ENCODE results near the gene AMN1. TPM values are rescaled to one million over a fixed set of nuclear protein-coding genes. Genes with fewer than 3 reads are reported as not detected.
"Not testable (repeated sequence)": the region's sequence is repeated elsewhere in the genome, so short reads cannot be mapped to it uniquely, and the experiment has no call there.

AMN1 gene
- total RNA-seq, result 11.1 and 12.1 TPM in 2 replicates

GRCh38 chr12:31728917-31729640 is at the start of gene AMN1:
Gene AMN1 (minus strand): TSS chr12:31729021. CDS start chr12:31729008, 13 bp downstream.
- DNase-seq (ENCODE audit: low read depth), result peak; percentile 97

- peak; percentile 22 for DNase-seq (ENCODE audit: low read depth)
Measured at GRCh38 chr12:31773867-31774266, 45.0 kb upstream of the AMN1 start.

GRCh38 chr12:31773223-31773750 is 44.5 kb upstream of the AMN1 start:
- DNase-seq (ENCODE audit: low read depth), result peak; percentile 56

DNA sequence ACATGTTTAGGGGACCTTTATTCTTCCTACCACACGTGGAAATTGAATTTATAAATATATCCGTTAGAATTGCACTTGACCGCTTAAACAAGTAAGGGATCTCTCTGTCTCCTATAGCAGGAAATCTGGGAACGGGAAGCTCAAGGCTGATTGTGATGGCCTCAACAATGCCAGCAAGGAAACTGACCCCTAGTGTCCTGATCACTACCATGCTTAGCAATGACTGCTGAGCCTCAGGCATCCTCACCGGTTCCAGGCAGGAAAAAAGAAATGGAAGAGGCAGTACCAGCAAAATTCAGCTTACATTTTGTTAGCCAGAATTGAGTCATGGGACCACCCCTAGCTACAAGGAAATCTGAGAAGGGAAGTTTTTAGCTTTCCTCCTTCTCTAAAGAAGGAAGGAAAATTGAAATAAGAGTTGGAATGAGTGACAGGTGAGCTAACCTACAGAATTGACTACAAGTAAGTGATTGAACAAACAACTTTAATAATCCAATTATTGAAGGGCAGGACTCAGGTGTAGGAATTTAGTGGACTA is 43.9 kb upstream of the AMN1 start:
- DNase-seq (ENCODE audit: low read depth), result no peak

GRCh38 chr12:31772186-31772585 is 43.4 kb upstream of the AMN1 start:
- DNase-seq (ENCODE audit: low read depth), result no peak

DNA sequence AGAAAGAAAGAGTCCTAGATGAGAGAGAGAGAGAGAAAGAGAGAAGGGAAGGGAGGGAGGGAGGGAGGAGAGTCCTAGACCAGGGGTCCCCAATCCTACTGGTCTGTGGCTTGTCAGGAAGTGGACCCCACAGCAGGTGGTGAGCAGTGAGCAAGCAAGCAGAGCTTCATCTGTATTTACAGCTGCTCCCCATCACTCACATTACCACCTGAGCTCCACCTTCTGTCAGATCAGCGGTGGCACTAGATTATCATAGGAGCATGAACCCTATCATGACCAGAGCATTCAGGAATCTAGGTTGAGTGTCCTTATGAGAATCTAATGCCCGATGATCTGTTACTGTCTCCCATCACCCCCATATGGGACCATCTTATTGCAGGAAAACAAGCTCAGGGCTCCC is 39.2 kb upstream of the AMN1 start:
- DNase-seq (ENCODE audit: low read depth), result no peak

- DNase-seq (ENCODE audit: low read depth), result no peak
Measured at GRCh38 chr12:31765931-31766330, 37.1 kb upstream of the AMN1 start.

DNA sequence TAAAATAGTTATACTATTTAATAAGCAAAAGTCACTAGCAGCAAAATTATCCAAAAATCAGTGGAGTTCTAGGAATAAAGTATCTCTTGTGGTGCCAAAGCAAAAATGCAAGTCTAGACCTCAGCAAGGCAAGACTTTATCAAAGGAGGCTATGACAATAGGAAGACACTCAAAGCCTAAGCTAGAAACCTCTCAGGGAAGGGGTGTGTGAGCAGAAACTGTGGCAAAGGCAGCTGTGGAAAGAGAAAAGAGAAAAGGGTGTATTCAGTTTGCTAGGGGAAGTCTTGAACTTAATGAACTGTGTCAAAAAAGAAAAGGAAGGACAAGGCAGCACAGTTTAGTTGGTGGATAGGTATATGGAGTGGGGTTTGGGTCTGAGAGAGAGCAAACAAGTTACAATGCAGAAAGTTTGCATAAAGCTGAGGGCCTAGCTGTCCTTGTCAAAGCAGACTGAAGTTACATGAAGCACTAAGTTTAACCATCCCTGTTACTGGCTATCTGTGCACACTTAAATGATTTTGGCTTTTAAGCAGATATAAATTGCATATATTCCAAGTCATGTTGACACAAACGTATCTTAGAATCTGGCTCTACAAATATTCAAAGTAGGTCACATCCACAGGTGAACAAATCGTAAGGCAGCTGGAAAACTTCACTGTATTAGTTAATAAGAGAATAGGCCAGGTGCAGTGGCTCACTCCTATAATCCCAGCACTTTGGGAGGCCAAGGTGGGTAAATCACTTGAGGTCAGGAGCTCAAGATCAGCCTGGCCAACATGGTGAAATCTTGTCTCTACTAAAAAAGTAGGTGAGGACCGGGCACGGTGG is 31.0 kb upstream of the AMN1 start:
- no peak for DNase-seq (ENCODE audit: low read depth)

GRCh38 chr12:31758297-31758696 is 29.5 kb upstream of the AMN1 start:
- peak; percentile 57 for DNase-seq (ENCODE audit: low read depth)

DNA sequence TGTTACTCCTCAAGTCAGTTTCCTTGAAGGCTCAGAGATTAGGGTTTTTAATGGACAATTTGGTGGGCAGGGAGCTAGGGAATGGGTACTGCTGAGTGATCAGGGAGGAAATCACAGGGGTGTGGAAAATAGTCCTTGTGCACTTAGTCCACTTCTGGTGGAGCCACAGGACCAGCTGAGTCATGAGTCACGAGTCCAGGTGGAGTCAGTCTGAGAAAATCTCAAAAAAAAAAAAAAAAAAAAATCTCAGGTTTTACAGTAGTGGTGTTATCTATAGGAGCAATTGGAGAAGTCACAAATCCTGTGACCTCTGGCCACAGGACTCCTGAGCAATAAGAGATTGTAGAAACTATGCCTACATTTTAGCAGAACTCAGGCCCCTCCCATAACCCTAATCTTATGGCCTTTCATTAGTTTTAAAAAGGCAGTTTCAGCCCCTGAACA is 28.2 kb upstream of the AMN1 start:
- DNase-seq (ENCODE audit: low read depth), result peak; percentile 89

- DNase-seq (ENCODE audit: low read depth), result no peak
Measured at GRCh38 chr12:31752450-31752849, 23.6 kb upstream of the AMN1 start.

DNA sequence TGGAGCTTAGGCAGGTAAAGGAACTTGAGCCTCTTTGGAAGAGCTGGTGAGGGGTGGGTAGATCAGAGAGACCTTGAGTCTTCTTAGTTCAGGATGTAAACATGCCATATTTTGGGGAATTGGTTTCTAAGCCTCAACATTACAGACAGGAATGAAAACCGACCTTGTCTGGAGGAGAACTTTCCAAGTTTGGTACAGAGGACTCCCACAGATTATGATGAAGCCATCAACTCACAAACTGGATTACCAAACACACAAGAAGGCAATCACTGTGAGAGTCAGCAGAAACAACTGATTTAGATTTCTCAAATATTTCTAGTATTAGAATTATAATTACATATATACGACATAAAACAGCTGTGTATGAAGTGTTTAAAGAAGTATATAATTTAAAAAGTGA is 22.3 kb upstream of the AMN1 start:
- no peak for DNase-seq (ENCODE audit: low read depth)

- no peak for DNase-seq (ENCODE audit: low read depth)
Measured at GRCh38 chr12:31750747-31751039, 21.9 kb upstream of the AMN1 start.

DNA sequence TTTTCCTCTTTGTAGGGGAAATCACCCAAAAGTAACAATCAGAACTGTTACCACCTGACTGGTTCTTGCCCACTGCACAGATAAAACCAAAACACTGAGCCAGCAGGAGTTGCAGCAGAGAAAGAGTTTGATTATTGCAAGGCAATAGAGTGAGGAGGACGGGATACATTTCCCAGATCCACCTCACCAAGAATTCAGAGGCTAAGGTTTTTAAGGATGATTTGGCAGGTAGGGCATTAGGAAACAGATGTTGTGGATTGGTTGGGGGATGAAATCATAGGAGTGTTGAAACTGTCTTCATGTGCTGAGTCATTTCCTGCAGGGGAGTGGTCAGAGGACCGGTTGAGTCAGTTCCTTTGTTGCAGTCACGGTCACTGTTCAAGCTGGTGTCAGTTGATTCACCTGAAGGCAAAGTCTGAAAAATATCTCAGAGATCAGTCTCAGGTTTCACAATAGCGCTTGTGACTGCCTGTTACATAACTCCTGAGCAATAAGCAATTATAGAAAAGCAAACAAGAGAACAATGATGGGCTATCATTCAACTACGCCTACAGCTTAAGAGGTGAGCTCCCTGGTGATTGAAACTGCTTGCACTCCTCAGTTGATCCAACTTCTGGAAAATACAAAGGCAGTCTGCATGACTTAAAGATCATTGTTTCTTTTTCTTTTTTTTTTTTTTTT is 20.3 kb upstream of the AMN1 start:
- DNase-seq (ENCODE audit: low read depth), result peak; percentile 100

- DNase-seq (ENCODE audit: low read depth), result no peak
Measured at GRCh38 chr12:31745242-31745641, 16.4 kb upstream of the AMN1 start.

DNA sequence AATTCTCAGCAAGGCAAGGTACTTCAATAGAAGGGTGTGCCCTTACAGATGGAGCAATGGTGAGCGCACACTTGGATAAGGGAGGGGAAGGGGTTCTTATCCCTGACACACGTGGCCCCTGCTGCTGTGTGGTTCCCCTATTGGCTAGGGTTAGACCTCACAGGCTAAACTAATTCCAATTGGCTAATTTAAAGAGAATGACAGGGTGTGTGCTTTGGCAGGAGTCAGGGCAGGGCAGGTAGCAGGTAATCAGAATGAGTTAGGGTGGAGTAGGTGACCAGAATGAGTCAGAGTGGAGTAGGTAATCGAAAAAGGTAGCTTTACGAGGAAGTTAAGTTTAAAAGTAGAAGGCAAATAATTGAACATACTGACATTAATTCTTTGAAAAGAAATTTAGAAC is 15.5 kb upstream of the AMN1 start:
- DNase-seq (ENCODE audit: low read depth), result not testable (repeated sequence)

GRCh38 chr12:31742891-31743290 is 14.1 kb upstream of the AMN1 start:
- DNase-seq (ENCODE audit: low read depth), result no peak

DNA sequence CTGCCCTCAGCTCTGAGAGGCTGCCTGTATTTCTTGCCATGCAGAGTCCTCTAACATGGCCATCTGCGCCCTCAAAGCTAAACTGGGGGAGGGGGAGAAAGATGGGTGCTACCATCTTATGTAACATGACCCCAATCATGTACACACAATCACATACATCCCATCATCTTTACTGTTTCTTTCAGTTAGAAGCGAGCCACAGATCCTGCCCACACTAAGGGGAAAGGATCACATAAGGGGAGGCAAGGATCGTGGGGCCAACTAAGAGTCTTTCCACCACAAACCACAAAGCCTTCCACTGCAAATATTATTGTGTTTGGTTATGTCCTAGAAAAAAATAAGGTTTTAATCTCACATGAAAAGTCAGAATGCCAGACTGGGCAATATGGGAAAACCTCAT is 11.8 kb upstream of the AMN1 start:
- DNase-seq (ENCODE audit: low read depth), result no peak

DNA sequence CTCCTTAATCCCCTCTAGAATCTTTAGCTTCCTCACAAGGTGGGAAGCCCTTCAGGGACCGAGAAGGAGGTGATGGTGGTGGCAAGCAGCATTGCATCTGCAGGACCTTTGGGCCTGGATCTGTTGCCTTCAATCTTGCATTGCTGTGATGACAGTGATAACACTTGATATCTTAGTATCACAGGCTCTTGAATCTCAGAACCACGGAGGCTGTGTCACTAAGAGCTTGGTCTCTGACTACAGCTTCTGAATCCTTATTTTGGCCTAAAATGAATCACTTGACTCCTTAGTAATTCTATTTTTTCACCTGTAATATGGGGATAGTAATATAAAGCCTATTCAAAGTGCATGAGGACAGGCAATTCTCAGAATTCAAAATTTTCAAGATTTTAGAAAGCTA is 8.9 kb upstream of the AMN1 start:
- no peak for DNase-seq (ENCODE audit: low read depth)

DNA sequence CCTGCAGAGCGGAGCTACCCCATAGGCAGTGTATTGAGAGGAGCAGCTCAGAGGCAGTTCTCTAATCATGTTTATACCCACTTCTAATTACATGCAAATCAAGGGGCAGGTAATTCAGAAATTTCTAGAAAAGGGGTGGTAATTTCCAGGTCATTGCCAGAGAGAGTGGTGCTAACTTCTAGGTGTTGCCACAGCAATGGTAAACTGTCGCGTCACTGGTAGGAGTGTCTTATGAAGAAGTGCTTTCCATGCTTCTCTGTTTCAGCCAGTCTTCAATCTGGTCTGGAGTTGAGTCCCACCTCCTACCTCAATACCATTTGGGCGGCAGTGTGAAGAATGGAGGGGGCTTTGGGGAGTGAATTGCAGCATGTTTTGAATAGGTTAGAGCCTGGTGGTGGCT is 8.5 kb upstream of the AMN1 start:
- DNase-seq (ENCODE audit: low read depth), result no peak

DNA sequence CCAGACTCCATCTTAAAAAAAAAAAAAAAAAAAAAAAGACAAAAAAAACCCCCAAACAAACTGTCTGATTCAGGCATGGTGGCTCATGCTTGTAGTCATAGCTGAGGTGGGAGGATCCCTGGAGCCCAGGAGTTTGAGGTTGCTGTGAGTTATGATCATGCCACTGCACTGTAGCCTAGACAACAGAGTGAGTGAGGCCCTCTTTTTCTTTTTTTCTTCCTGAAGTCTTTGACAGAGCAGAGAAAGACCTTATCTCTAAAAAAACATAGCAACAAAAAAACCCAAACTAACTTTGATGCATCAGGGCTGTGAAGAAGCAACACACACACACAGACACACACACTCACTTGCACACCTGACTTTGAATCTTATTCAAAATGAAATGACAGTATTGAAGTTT is 7.7 kb upstream of the AMN1 start:
- peak; percentile 88 for DNase-seq (ENCODE audit: low read depth)
